Smooth muscle cell of the coronary artery (primary cell): ENCODE results near the gene STARD10. TPM values are rescaled to one million over a fixed set of nuclear protein-coding genes. Genes with fewer than 3 reads are reported as not detected.

ENCODE experiments used
- total RNA-seq: library from RNA; depleted of rRNA; stranded (reverse); fragments of >200 nt; gene quantifications from 2 replicates; pipeline ENCODE4 v1.2.3, GENCODE V29; 2014; ENCODE audit warnings: low replicate concordance

Gene STARD10
- 24.8 and 68.2 TPM in 2 replicates for total RNA-seq

GRCh38 chr11:72793425-72794367, at the start of gene STARD10:
Gene STARD10 (minus strand): TSS chr11:72794047. CDS start chr11:72781181, 12,866 bp downstream.

GRCh38 chr11:72814286-72815109, 20.7 kb upstream of the STARD10 start, which contains the start of gene ATG16L2:
Gene ATG16L2 (plus strand): TSS chr11:72814411. CDS start chr11:72814446, 35 bp downstream.

GRCh38 chr11:72752088-72752914, 41.5 kb downstream of the STARD10 start, which contains the start of gene ARAP1:
Gene ARAP1 (minus strand): TSS chr11:72752408. CDS start chr11:72727128, 25,280 bp downstream.

Other genes with a start within 250 kb of the STARD10 start
- 2.0 and 2.6 TPM in 2 replicates for gene PDE2A, start 119.6 kb downstream of the STARD10 start, total RNA-seq
- gene ARAP1, start 41.6 kb downstream of the STARD10 start, total RNA-seq = 74.3 and 220 TPM in 2 replicates
- 2.7 and 8.5 TPM in 2 replicates for gene ATG16L2, start 20.4 kb upstream of the STARD10 start, total RNA-seq